ENCODE data around the gene PFDN1.

The PFDN1 gene

GRCh38 chr5:140328036-140328764 lies 25.3 kb upstream of the PFDN1 start:
- DNase-seq (ENCODE audit: low read depth in 3 of 3): no peak

- DNase-seq (ENCODE audit: low read depth in 3 of 3): no peak
These were observed 24.7 kb upstream of the PFDN1 start for GRCh38 chr5:140327589-140327988.

- no peak for DNase-seq (ENCODE audit: low read depth in 3 of 3)
These were observed 22.6 kb upstream of the PFDN1 start for GRCh38 chr5:140325486-140325885.

- no peak for DNase-seq (ENCODE audit: low read depth in 3 of 3)
These were observed 21.8 kb upstream of the PFDN1 start for GRCh38 chr5:140324617-140325241.

- DNase-seq (ENCODE audit: low read depth in 3 of 3): no peak
These were observed 21.2 kb upstream of the PFDN1 start for GRCh38 chr5:140324041-140324600.

GRCh38 chr5:140322751-140323731 lies 20.1 kb upstream of the PFDN1 start:
- no peak for DNase-seq (ENCODE audit: low read depth in 3 of 3)

- DNase-seq (ENCODE audit: low read depth in 3 of 3): no peak
These were observed 18.9 kb upstream of the PFDN1 start for GRCh38 chr5:140321796-140322195.

- DNase-seq (ENCODE audit: low read depth in 3 of 3): no peak
These were observed 16.9 kb upstream of the PFDN1 start for GRCh38 chr5:140319833-140320232.

- no peak for DNase-seq (ENCODE audit: low read depth in 3 of 3)
These were observed 15.9 kb upstream of the PFDN1 start for GRCh38 chr5:140318792-140319191.

- DNase-seq (ENCODE audit: low read depth in 3 of 3): no peak
These were observed 15.0 kb upstream of the PFDN1 start for GRCh38 chr5:140317859-140318258.

GRCh38 chr5:140312791-140313189 lies 9.9 kb upstream of the PFDN1 start:
- no peak for DNase-seq (ENCODE audit: low read depth in 3 of 3)

GRCh38 chr5:140312067-140312790 lies 9.3 kb upstream of the PFDN1 start:
- DNase-seq (ENCODE audit: low read depth in 3 of 3): no peak

- DNase-seq (ENCODE audit: low read depth in 3 of 3): no peak
These were observed 8.1 kb upstream of the PFDN1 start for GRCh38 chr5:140311011-140311467.

- no peak for DNase-seq (ENCODE audit: low read depth in 3 of 3)
These were observed 7.5 kb upstream of the PFDN1 start for GRCh38 chr5:140310434-140310833.

- DNase-seq (ENCODE audit: low read depth in 3 of 3): no peak
These were observed 6.9 kb upstream of the PFDN1 start for GRCh38 chr5:140309706-140310249.

GRCh38 chr5:140305471-140305870 lies 2.6 kb upstream of the PFDN1 start:
- no peak for DNase-seq (ENCODE audit: low read depth in 3 of 3)

- no peak for DNase-seq (ENCODE audit: low read depth in 3 of 3)
These were observed 1.1 kb upstream of the PFDN1 start for GRCh38 chr5:140303966-140304365.

- no peak for DNase-seq (ENCODE audit: low read depth in 3 of 3)
These were observed 1.8 kb downstream of the PFDN1 start for GRCh38 chr5:140301136-140301535.

- DNase-seq (ENCODE audit: low read depth in 3 of 3): no peak
These were observed 3.8 kb downstream of the PFDN1 start for GRCh38 chr5:140299056-140299455.

GRCh38 chr5:140298183-140298601 lies 4.7 kb downstream of the PFDN1 start:
- DNase-seq (ENCODE audit: low read depth in 3 of 3): no peak

- DNase-seq (ENCODE audit: low read depth in 3 of 3): no peak
These were observed 5.6 kb downstream of the PFDN1 start for GRCh38 chr5:140297283-140297682.

Data from stimulated activated CD4-positive, alpha-beta T cell treated with anti-CD3 and anti-CD28 coated beads, TNF-alpha, amount 100 ng/mL, for 48 hours (primary cell).